HL-60 (cell line): ENCODE data around the gene TGM4.

Source experiments
- DNase-seq, 2 experiments: peaks; one replicate each; pipeline ENCODE4 v3.0.0-alpha.2; 2010 to 2020; ENCODE audit warnings: low read depth in 1 of 2, low spot score in 1 of 2
- H3K27ac ChIP-seq: fragments of 250-450 bp; sonication (Bioruptor Pico); replicated peaks from 2 replicates; pipeline ENCODE4 v1.5.1; 2020; ENCODE audit warnings: mild to moderate bottlenecking, moderate library complexity
- H3K27me3 ChIP-seq: fragments of 250-450 bp; sonication (Bioruptor Pico); 2 replicates; pipeline ENCODE4 v1.5.1; 2021; ENCODE audit warnings: mild to moderate bottlenecking, moderate library complexity; ENCODE audit not compliant: insufficient read depth, poor library complexity, severe bottlenecking
- H3K4me3 ChIP-seq: replicated peaks from 2 replicates; pipeline ENCODE4 v1.5.1; 2011; ENCODE audit warnings: mild to moderate bottlenecking, control low read depth, low read length; ENCODE audit not compliant: insufficient read depth
- GABPA ChIP-seq: IDR thresholded peaks from 2 replicates; pipeline ENCODE4 v1.6.1; 2012; ENCODE audit warnings: low read depth
- POLR2AphosphoS5 ChIP-seq: IDR thresholded peaks from 2 replicates; pipeline ENCODE4 v1.6.1; 2012; ENCODE audit warnings: low read depth
- SPI1 ChIP-seq: IDR thresholded peaks from 2 replicates; pipeline ENCODE4 v1.6.1; 2012; ENCODE audit warnings: low read depth, mild to moderate bottlenecking, borderline replicate concordance
- TF ChIP-seq, protein P1 (sequence below): IDR thresholded peaks from 2 replicates; pipeline ENCODE4 v1.6.1; 2012; ENCODE audit warnings: low read depth; ENCODE audit not compliant: insufficient replicate concordance
- TF ChIP-seq, protein P2 (sequence below): IDR thresholded peaks from one replicate; pipeline ENCODE4 v1.5.1; 2011; ENCODE audit warnings: low read length, control low read depth, inconsistent platforms; ENCODE audit not compliant: insufficient read depth

Gene TGM4

DNA sequence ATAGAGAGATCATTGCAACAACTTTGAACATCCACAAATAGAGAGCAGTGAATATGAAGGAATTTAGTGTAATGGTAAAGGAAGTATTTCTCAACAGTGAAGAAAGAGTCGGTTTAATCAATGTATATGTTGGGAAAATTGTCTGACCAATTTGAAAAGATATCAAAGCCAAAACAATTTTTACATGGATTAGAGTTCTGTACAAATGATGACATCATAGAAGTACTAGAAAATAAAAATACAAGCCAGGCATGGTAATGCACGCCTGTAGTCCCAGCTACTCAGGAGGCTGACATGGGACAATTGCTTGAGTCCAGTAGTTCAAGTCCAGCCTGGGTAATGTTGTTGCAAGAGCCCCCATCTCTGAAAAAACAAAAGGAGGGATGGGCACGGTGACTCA is 38.7 kb upstream of the TGM4 start:
- TF ChIP-seq GABPA (no peak), POLR2AphosphoS5 (no peak), SPI1 (no peak)
- TF ChIP-seq, protein P1, sequence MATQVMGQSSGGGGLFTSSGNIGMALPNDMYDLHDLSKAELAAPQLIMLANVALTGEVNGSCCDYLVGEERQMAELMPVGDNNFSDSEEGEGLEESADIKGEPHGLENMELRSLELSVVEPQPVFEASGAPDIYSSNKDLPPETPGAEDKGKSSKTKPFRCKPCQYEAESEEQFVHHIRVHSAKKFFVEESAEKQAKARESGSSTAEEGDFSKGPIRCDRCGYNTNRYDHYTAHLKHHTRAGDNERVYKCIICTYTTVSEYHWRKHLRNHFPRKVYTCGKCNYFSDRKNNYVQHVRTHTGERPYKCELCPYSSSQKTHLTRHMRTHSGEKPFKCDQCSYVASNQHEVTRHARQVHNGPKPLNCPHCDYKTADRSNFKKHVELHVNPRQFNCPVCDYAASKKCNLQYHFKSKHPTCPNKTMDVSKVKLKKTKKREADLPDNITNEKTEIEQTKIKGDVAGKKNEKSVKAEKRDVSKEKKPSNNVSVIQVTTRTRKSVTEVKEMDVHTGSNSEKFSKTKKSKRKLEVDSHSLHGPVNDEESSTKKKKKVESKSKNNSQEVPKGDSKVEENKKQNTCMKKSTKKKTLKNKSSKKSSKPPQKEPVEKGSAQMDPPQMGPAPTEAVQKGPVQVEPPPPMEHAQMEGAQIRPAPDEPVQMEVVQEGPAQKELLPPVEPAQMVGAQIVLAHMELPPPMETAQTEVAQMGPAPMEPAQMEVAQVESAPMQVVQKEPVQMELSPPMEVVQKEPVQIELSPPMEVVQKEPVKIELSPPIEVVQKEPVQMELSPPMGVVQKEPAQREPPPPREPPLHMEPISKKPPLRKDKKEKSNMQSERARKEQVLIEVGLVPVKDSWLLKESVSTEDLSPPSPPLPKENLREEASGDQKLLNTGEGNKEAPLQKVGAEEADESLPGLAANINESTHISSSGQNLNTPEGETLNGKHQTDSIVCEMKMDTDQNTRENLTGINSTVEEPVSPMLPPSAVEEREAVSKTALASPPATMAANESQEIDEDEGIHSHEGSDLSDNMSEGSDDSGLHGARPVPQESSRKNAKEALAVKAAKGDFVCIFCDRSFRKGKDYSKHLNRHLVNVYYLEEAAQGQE: no peak
- TF ChIP-seq, protein P2, sequence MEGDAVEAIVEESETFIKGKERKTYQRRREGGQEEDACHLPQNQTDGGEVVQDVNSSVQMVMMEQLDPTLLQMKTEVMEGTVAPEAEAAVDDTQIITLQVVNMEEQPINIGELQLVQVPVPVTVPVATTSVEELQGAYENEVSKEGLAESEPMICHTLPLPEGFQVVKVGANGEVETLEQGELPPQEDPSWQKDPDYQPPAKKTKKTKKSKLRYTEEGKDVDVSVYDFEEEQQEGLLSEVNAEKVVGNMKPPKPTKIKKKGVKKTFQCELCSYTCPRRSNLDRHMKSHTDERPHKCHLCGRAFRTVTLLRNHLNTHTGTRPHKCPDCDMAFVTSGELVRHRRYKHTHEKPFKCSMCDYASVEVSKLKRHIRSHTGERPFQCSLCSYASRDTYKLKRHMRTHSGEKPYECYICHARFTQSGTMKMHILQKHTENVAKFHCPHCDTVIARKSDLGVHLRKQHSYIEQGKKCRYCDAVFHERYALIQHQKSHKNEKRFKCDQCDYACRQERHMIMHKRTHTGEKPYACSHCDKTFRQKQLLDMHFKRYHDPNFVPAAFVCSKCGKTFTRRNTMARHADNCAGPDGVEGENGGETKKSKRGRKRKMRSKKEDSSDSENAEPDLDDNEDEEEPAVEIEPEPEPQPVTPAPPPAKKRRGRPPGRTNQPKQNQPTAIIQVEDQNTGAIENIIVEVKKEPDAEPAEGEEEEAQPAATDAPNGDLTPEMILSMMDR: no peak
- no peak overlapping the region for H3K4me3 ChIP-seq
- no peaks in the 10 kb centered on the region for H3K27me3 ChIP-seq
- no peak for DNase-seq
- H3K27ac ChIP-seq: no peak overlapping the region

- Histone ChIP-seq H3K27ac (no peak overlapping the region), H3K27me3 (no peaks in the 10 kb centered on the region), H3K4me3 (no peak overlapping the region)
- DNase-seq: no peak
- no peak for TF ChIP-seq GABPA
- no peak for TF ChIP-seq POLR2AphosphoS5
- TF ChIP-seq, protein P1: no peak
- TF ChIP-seq, protein P2: no peak
- no peak for TF ChIP-seq SPI1
Observed at GRCh38 chr3:44842376-44842775, 32.0 kb upstream of the TGM4 start.

DNA sequence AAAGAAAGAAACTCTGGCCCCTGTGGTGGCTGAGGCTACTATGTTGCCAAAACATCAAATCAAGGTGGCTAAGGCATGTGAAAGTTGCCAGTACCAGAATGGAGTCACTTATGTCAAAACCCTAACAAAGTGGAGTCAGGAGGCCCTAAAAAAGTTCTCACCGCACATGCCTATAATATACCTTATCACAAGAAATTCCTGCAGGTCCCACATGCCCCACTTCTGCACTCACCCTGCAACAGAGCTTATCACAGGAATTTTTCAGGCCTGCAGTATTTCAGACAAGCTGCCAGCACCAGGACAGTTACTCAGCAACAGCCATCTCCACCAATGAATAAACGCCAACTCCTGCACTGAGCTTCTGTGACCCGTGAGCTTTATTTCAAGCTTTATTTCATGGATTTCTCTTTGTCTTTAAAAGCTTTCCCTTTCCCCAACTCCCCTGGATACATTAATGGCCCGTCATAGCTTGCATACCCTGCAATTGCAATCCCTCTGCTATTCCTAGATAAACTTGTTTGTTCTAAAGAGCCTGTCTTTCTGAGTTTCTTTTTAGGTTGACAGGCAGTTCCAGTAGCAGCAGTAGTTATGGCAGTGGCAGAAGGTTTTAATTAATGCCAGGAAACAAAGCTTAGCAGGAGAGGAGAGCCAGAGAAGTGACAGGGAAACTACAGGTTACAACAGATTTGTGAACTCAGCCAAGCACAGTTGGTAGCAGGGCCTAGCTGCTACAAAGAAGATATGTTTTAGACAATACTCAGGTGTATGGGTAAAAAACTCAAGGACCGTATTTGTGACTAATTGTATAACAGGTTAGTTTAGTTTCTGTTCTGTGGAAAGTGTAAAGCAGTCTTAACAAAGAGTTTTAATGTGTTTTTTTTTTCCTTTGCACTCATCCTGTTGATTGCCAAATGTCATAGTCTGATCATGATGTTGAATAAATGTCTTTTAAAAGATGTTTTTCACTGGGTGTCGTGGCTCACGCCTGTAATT is 28.6 kb upstream of the TGM4 start:
- DNase-seq: no peak
- Histone ChIP-seq H3K4me3 (no peak overlapping the region), H3K27ac (no peak overlapping the region), H3K27me3 (no peaks in the 10 kb centered on the region)
- TF ChIP-seq, protein P2: no peak
- TF ChIP-seq SPI1 (no peak), POLR2AphosphoS5 (no peak), GABPA (no peak)
- TF ChIP-seq, protein P1: no peak
